HG03520 (cell line): Measurements from ENCODE around the gene ATP10A.

ENCODE experiments used
- ATAC-seq: cut with Tn5 transposase; IDR thresholded peaks from one replicate; pipeline ENCODE4 v1.9.1; 2021; ENCODE audit warnings: mild to moderate bottlenecking, moderate library complexity; ENCODE audit not compliant: unreplicated experiment

The ATP10A gene

DNA sequence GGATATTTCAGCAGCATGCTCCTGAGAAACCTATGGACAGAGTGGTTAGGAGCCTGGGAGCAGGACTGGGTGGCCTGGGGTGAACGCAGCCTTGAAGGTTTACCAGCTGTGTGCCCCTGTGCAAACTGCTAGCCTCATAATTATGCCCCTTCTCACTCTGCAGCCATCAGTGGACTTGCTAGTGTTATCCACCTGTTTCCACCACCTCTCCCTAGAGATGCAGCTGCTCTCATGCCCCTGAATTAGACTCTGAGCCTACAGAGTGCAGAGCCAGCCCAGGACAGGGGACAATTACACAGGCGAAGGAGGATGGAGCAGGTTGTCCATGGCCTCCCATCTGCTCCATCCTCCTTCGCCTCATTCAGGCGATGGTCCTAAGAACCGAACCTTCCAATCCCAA lies 175.9 kb downstream of the ATP10A start:
- ATAC-seq = no peak

GRCh38 chr15:25686780-25687179 lies 176.3 kb downstream of the ATP10A start:
- ATAC-seq = no peak

- no peak for ATAC-seq
Observed at GRCh38 chr15:25684521-25685431, 178.4 kb downstream of the ATP10A start.

DNA sequence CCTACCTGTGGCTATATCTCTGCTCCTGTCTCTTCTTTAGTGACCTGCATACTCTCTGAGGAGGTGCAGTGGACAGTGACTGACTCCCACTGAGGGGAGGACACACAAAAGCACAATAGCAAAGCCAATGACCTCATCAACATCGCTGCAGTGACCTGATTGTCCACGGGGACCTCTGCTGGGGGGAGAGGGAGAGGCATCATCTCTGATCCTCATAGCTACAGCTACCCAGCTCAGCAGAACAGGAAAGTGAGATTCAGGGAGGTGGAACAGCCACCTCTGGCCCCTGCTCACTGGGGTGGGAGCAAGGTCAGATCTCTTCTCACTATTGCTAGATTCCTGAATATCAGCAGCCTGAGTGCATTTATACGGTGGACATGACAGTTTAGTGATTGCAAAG lies 179.2 kb downstream of the ATP10A start:
- ATAC-seq = no peak

GRCh38 chr15:25683415-25683814 lies 179.7 kb downstream of the ATP10A start:
- no peak for ATAC-seq

DNA sequence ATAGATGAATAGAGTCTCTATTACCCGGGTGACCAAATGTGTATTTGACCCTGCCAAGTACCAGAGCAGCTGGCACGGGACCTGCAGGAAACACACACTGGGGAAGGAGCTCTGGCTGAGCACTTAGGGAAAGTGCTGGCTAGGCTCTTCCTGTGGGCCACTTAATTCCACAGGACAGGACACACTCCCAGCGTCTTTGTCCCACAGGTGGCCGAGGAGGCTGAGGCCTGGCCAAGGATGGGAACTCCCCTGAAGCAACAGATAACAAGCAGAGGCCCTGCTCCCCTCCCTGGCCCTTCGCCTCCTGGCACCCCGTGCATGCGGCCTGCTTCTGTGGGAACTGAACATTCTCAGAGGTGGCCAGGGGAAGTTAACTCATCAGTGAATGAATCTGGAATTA lies 180.8 kb downstream of the ATP10A start:
- no peak for ATAC-seq

GRCh38 chr15:25680686-25681025 lies 182.5 kb downstream of the ATP10A start:
- ATAC-seq = no peak

- ATAC-seq = no peak
Observed at GRCh38 chr15:25679964-25680685, 183.0 kb downstream of the ATP10A start.

- no peak for ATAC-seq
Observed at GRCh38 chr15:25679492-25679891, 183.6 kb downstream of the ATP10A start.

DNA sequence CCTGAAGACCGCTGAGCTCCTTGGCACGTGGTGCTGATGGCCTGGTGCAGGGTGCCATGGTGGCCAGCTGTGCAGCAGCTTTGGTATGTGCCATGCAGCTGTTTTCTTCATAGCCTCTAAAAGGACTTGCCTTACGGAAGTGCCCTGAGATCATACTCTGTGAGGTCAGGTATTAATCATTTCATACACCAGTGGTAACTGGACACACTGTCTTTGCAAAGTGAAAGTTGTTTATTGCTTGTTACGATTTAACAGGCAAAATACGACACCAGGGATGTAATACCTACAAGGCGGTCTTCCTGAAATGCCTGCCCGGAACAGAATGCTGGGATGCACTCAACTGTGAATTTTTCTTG lies 184.6 kb downstream of the ATP10A start:
- ATAC-seq = no peak

DNA sequence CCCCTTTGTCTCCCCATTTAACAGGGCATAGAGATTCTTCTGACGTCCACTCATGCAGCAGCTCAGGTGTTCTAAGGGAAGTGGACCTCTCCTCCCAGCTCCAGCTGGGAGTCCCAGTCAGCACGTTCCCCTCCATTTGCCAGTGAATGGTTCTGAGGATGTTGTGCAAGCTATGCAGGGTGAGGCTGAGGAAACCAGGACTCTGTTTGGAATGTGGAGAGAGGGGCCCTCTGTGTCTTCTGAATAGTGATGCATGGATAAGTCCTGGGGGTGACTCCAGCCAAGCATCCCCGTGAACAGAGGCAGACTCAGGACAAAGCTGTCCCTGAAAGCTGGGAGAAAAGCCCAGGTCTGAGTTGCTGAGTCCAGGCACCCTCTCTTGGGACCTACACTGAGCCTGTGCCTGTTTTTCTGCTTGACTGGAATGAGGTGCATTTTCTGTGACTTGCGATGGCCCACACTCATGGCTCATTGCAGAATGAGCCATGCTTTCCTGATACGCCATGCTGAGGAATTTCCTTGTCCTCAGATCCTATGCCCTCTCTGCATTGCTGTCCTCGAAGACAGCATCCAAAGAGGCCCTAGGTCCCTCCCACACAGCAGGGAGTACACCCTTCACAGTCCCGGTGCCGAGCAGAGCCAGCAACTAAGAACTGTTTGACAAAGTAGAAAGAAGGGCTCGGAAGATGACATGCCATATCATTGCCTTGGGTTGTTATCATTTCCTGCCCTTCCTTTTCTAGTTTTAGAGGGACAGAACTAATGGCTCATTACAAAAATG lies 185.2 kb downstream of the ATP10A start:
- no peak for ATAC-seq

GRCh38 chr15:25676070-25676469 lies 187.1 kb downstream of the ATP10A start:
- no peak for ATAC-seq

GRCh38 chr15:25675396-25675795 lies 187.7 kb downstream of the ATP10A start:
- ATAC-seq = no peak

DNA sequence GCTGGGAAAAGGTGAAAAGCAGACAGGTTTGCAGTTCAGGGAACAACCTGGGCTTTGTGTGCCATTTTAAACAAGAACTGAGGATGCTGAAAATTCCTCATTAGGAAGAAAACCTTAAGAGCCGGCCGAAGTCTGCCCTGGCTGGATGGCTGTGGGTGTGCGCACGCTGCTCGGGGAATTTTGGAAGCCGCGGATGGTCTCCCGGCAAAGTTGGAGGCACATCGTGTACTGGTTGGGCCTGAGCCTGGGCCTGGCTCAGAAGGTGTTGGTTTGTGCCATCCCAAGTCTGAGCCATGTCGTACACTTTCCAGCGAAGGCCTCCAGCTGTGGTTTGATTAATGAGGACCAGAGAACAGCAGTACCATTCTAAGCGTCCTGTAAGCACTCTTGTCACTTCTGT lies 188.2 kb downstream of the ATP10A start:
- no peak for ATAC-seq

- no peak for ATAC-seq
Observed at GRCh38 chr15:25673972-25674371, 189.2 kb downstream of the ATP10A start.

- ATAC-seq = no peak
Observed at GRCh38 chr15:25673351-25673750, 189.8 kb downstream of the ATP10A start.

DNA sequence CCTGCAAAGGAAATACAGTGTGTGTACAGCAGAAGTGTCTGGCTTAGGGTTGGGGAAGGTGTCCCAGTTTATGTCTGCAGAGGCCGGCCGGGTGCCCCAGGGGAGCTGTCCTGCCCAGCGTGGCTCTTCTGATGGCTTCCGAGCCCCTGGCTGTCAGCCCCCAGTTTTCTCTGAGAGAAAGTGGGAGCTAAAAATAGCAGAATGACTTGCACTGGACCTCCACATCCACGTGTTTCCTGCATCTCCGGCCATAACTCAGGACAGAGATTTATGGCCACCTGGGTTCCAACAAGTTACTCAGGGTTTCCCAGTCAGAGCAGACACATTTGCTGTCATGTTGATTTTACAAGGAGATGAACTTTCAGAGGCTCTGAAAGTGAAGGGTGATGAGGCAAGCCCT lies 192.0 kb downstream of the ATP10A start:
- ATAC-seq = no peak

GRCh38 chr15:25670621-25671020 lies 192.5 kb downstream of the ATP10A start:
- no peak for ATAC-seq

GRCh38 chr15:25670025-25670554 lies 193.0 kb downstream of the ATP10A start:
- ATAC-seq = no peak

GRCh38 chr15:25668901-25669300 lies 194.2 kb downstream of the ATP10A start:
- ATAC-seq = no peak

DNA sequence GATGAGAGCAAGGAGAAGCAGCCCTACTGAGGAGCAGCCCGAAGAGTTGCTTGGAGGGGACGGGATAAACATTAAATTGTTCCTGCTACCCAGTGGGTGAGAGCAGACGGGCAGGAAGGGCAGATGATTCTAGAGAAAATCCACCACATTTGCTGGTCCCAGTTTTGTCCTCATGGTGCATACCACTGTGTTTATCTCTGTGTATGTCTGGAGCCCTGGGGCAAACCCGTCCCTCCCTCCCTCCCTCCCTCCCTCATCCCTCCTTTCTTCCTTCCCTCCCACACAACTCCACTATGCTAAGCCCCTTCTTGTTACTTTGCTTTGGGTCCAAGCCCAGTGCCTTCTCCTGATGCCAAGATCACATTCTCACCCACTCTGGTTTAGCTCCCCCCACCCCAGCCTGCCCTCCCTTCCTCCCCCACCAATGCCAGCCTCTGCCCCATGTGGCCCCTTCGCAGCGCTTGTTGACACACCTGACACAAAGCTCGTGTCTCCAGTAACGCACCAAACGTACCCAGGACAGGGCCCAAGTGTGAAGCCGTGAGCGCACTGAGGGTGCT lies 194.8 kb downstream of the ATP10A start:
- ATAC-seq = no peak
